ENCODE results near the gene ROGDI. TPM values are rescaled to one million over a fixed set of nuclear protein-coding genes. Genes with fewer than 3 reads are reported as not detected.

ROGDI gene
- total RNA-seq, 2 experiments from 2014 or later, result 6.3 to 7.6 TPM

GRCh38 chr16:4825196-4825595 lies 22.8 kb upstream of the ROGDI start:
- CTCF ChIA-PET (ENCODE audit: unreplicated experiment), result no interaction called here
- no peak overlapping the region for H3K4me2 ChIP-seq (ENCODE audit: low read length)
- DNase-seq (ENCODE audit: low spot score), result no peak
- no peaks in the 10 kb centered on the region for H3K4me1 ChIP-seq (ENCODE audit: insufficient read depth, low read length, poor library complexity, severe bottlenecking)
- TF ChIP-seq CTCF (conservative IDR thresholded peaks at IDR 0.05; ENCODE audit: low read length) (no peak), EZH2phosphoT487 (IDR thresholded peaks at IDR 0.05; ENCODE audit: borderline replicate concordance, low read depth, low read length) (no peak)
- no peaks in the 10 kb centered on the region for H4K20me1 ChIP-seq (ENCODE audit: insufficient read depth, low read length)
- intact Hi-C loops (cut with micrococcal nuclease; ENCODE audit: unreplicated experiment), result no loop called here
- H2AFZ ChIP-seq (ENCODE audit: low read length), result no peak overlapping the region
- no peak overlapping the region for H3K4me3 ChIP-seq (ENCODE audit: low read depth, low read length, poor library complexity, severe bottlenecking)
- no peak overlapping the region for H3K27ac ChIP-seq (ENCODE audit: low read depth, low read length, poor library complexity, severe bottlenecking)
- no peaks in the 10 kb centered on the region for H3K79me2 ChIP-seq (ENCODE audit: insufficient read depth, low read depth, low read length)
- peaks cover 88% of the 10 kb centered on the region for H3K36me3 ChIP-seq (ENCODE audit: insufficient read depth, low read length)
- BruUV-seq (replicated peaks), result no TSS peak
- no peaks in the 10 kb centered on the region for H3K9me2 ChIP-seq (ENCODE audit: insufficient read depth, low read length)
- no peaks in the 10 kb centered on the region for H3K9me3 ChIP-seq (ENCODE audit: low read length)
- POLR2A ChIA-PET, result no interaction called here

- Histone ChIP-seq H3K4me2 (ENCODE audit: low read length) (no peak overlapping the region), H3K79me2 (ENCODE audit: insufficient read depth, low read depth, low read length) (no peaks in the 10 kb centered on the region), H3K4me1 (ENCODE audit: insufficient read depth, low read length, poor library complexity, severe bottlenecking) (no peaks in the 10 kb centered on the region), H4K20me1 (ENCODE audit: insufficient read depth, low read length) (no peaks in the 10 kb centered on the region), H3K4me3 (ENCODE audit: low read depth, low read length, poor library complexity, severe bottlenecking) (no peak overlapping the region), H3K9me3 (ENCODE audit: low read length) (no peaks in the 10 kb centered on the region), H3K27ac (ENCODE audit: low read depth, low read length, poor library complexity, severe bottlenecking) (no peak overlapping the region), H3K36me3 (ENCODE audit: insufficient read depth, low read length) (peaks cover 86% of the 10 kb centered on the region), H3K9me2 (ENCODE audit: insufficient read depth, low read length) (no peaks in the 10 kb centered on the region), H2AFZ (ENCODE audit: low read length) (no peak overlapping the region)
- ChIA-PET POLR2A (interaction anchor here (0.6 kb wide), 2 partner anchors 9 to 795 kb away, joined by 3 to 5 read pairs; no protein-coding TSS in a partner anchor), CTCF (ENCODE audit: unreplicated experiment) (no interaction called here)
- no TSS peak for BruUV-seq (replicated peaks)
- TF ChIP-seq CTCF (conservative IDR thresholded peaks at IDR 0.05; ENCODE audit: low read length), result no peak
- TF ChIP-seq EZH2phosphoT487 (IDR thresholded peaks at IDR 0.05; ENCODE audit: borderline replicate concordance, low read depth, low read length), result no peak
- intact Hi-C loops (cut with micrococcal nuclease; ENCODE audit: unreplicated experiment), result no loop called here
- no peak for DNase-seq (ENCODE audit: low spot score)
These were observed 18.2 kb upstream of the ROGDI start for GRCh38 chr16:4820652-4821051.

- Histone ChIP-seq H3K79me2 (ENCODE audit: insufficient read depth, low read depth, low read length) (no peaks in the 10 kb centered on the region), H2AFZ (ENCODE audit: low read length) (no peak overlapping the region), H3K9me2 (ENCODE audit: insufficient read depth, low read length) (no peaks in the 10 kb centered on the region), H3K9me3 (ENCODE audit: low read length) (no peaks in the 10 kb centered on the region), H3K36me3 (ENCODE audit: insufficient read depth, low read length) (peaks cover 86% of the 10 kb centered on the region), H3K4me1 (ENCODE audit: insufficient read depth, low read length, poor library complexity, severe bottlenecking) (no peaks in the 10 kb centered on the region), H3K4me3 (ENCODE audit: low read depth, low read length, poor library complexity, severe bottlenecking) (no peak overlapping the region), H4K20me1 (ENCODE audit: insufficient read depth, low read length) (no peaks in the 10 kb centered on the region), H3K4me2 (ENCODE audit: low read length) (no peak overlapping the region), H3K27ac (ENCODE audit: low read depth, low read length, poor library complexity, severe bottlenecking) (no peak overlapping the region)
- no TSS peak for BruUV-seq (replicated peaks)
- TF ChIP-seq EZH2phosphoT487 (IDR thresholded peaks at IDR 0.05; ENCODE audit: borderline replicate concordance, low read depth, low read length) (no peak), CTCF (conservative IDR thresholded peaks at IDR 0.05; ENCODE audit: low read length) (no peak)
- intact Hi-C loops (cut with micrococcal nuclease; ENCODE audit: unreplicated experiment), result no loop called here
- POLR2A ChIA-PET, result interaction anchor here (0.7 kb wide), 2 partner anchors 29 to 401 kb away, joined by 3 read pairs; no protein-coding TSS in a partner anchor
- DNase-seq (ENCODE audit: low spot score), result no peak
- CTCF ChIA-PET (ENCODE audit: unreplicated experiment), result no interaction called here
These were observed 12.2 kb upstream of the ROGDI start for GRCh38 chr16:4814542-4815173.

All from OCI-LY7 (cell line).